Measurements from ENCODE around the gene EXOC4.
A peak's percentile ranks its signal among the peaks of the same experiment; 100 is the strongest.

Gene EXOC4

DNA sequence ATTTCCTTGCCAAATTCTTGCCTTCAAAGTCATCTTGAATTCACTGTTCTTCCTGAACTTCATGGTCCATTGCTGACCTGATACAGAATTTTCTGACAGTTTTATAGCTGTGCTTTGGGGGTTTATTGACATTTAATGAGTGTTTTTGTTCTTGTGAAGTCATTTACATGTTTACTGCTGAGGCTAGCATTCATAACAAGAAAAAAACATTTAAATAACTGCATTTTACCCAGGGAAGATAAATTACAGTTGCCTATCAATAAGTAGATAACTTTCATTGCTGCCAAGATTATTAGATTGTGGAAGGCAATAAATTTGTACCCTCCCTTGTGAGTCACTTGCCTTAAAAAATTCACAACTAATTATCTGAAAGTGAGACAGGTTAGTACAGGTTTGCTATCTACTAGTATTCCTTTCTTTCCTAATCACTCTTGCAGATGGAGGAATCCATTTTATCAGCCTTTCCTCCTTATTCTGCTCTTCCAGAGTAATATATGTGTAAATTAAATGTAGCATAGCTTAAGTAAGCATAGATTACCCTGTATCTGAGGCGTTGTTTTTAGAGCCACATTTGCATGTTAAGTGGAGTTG lies 178.4 kb downstream of the EXOC4 start:
- no peaks in the 10 kb centered on the region for H3K9me3 ChIP-seq (ENCODE audit: control insufficient read depth, insufficient read depth, low read depth, low read length)
- no peaks in the 10 kb centered on the region for H3K36me3 ChIP-seq (ENCODE audit: control insufficient read depth in 2 of 2, insufficient read depth in 1 of 2, low read length in 2 of 2)
- ChIA-PET POLR2A (no interaction called here), CTCF (no interaction called here)
- no peak overlapping the region for H3K27ac ChIP-seq (ENCODE audit: extremely low read depth, low read depth, low read length)
- no peak overlapping the region for H3K4me3 ChIP-seq (ENCODE audit: low read depth, low read length)
- peaks cover 14% of the 10 kb centered on the region for H3K4me1 ChIP-seq (ENCODE audit: control insufficient read depth, insufficient read depth, low read length)
- TF ChIP-seq GLIS2 (tag by site-specific recombination; IDR thresholded peaks at IDR 0.05): no peak
- TF ChIP-seq, protein P1, sequence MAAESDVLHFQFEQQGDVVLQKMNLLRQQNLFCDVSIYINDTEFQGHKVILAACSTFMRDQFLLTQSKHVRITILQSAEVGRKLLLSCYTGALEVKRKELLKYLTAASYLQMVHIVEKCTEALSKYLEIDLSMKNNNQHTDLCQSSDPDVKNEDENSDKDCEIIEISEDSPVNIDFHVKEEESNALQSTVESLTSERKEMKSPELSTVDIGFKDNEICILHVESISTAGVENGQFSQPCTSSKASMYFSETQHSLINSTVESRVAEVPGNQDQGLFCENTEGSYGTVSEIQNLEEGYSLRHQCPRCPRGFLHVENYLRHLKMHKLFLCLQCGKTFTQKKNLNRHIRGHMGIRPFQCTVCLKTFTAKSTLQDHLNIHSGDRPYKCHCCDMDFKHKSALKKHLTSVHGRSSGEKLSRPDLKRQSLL (tag by site-specific recombination; IDR thresholded peaks at IDR 0.05): no peak
- no peak for TF ChIP-seq ZNF677 (tag by site-specific recombination; IDR thresholded peaks at IDR 0.05)
- TF ChIP-seq, protein P2, sequence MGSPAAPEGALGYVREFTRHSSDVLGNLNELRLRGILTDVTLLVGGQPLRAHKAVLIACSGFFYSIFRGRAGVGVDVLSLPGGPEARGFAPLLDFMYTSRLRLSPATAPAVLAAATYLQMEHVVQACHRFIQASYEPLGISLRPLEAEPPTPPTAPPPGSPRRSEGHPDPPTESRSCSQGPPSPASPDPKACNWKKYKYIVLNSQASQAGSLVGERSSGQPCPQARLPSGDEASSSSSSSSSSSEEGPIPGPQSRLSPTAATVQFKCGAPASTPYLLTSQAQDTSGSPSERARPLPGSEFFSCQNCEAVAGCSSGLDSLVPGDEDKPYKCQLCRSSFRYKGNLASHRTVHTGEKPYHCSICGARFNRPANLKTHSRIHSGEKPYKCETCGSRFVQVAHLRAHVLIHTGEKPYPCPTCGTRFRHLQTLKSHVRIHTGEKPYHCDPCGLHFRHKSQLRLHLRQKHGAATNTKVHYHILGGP (tag by site-specific recombination; IDR thresholded peaks at IDR 0.05): 0 out of 2 replicates have a peak, but pooled peaks have one; percentile 40
- TF ChIP-seq ZSCAN23 (tag by site-specific recombination; IDR thresholded peaks at IDR 0.05): no peak
- TF ChIP-seq ZNF366 (tag by site-specific recombination; conservative IDR thresholded peaks at IDR 0.05): 0 out of 2 replicates have a peak, but pooled peaks have one; percentile 31
- no peak for TF ChIP-seq ZNF514 (tag by site-specific recombination; IDR thresholded peaks at IDR 0.05)
- TF ChIP-seq GFI1B (tag by site-specific recombination; IDR thresholded peaks at IDR 0.05): no peak
- TF ChIP-seq, protein P3, sequence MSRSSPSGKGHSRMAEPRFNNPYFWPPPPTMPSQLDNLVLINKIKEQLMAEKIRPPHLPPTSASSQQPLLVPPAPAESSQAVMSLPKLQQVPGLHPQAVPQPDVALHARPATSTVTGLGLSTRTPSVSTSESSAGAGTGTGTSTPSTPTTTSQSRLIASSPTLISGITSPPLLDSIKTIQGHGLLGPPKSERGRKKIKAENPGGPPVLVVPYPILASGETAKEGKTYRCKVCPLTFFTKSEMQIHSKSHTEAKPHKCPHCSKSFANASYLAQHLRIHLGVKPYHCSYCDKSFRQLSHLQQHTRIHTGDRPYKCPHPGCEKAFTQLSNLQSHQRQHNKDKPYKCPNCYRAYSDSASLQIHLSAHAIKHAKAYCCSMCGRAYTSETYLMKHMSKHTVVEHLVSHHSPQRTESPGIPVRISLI (tag by site-specific recombination; IDR thresholded peaks at IDR 0.05): 0 out of 2 replicates have a peak, but pooled peaks have one; percentile 11
- TF ChIP-seq, protein P4, sequence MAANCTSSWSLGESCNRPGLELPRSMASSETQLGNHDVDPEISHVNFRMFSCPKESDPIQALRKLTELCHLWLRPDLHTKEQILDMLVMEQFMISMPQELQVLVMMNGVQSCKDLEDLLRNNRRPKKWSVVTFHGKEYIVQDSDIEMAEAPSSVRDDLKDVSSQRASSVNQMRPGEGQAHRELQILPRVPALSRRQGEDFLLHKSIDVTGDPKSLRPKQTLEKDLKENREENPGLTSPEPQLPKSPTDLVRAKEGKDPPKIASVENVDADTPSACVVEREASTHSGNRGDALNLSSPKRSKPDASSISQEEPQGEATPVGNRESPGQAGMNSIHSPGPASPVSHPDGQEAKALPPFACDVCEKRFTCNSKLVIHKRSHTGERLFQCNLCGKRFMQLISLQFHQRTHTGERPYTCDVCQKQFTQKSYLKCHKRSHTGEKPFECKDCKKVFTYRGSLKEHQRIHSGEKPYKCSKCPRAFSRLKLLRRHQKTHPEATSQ (tag by site-specific recombination; IDR thresholded peaks at IDR 0.05): no peak
- no peak for TF ChIP-seq ZNF785 (tag by site-specific recombination; IDR thresholded peaks at IDR 0.05)
- TF ChIP-seq ZEB2 (tag by site-specific recombination; IDR thresholded peaks at IDR 0.05): no peak
- no peak for TF ChIP-seq KLF8 (tag by site-specific recombination; IDR thresholded peaks at IDR 0.05)
- peak; percentile 86 for TF ChIP-seq ZBTB17 (tag by site-specific recombination; IDR thresholded peaks at IDR 0.05)
- TF ChIP-seq, protein P5, sequence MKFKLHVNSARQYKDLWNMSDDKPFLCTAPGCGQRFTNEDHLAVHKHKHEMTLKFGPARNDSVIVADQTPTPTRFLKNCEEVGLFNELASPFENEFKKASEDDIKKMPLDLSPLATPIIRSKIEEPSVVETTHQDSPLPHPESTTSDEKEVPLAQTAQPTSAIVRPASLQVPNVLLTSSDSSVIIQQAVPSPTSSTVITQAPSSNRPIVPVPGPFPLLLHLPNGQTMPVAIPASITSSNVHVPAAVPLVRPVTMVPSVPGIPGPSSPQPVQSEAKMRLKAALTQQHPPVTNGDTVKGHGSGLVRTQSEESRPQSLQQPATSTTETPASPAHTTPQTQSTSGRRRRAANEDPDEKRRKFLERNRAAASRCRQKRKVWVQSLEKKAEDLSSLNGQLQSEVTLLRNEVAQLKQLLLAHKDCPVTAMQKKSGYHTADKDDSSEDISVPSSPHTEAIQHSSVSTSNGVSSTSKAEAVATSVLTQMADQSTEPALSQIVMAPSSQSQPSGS (tag by site-specific recombination; IDR thresholded peaks at IDR 0.05; ENCODE audit: low read depth): no peak
- no peak for TF ChIP-seq ZNF571 (tag by site-specific recombination; IDR thresholded peaks at IDR 0.05)
- peak; percentile 79 for TF ChIP-seq WT1 (tag by site-specific recombination; IDR thresholded peaks at IDR 0.05)
- TF ChIP-seq ZNF747 (tag by site-specific recombination; IDR thresholded peaks at IDR 0.05): no peak
- TF ChIP-seq ZNF423 (tag by site-specific recombination; IDR thresholded peaks at IDR 0.05): no peak
- TF ChIP-seq, protein P6, sequence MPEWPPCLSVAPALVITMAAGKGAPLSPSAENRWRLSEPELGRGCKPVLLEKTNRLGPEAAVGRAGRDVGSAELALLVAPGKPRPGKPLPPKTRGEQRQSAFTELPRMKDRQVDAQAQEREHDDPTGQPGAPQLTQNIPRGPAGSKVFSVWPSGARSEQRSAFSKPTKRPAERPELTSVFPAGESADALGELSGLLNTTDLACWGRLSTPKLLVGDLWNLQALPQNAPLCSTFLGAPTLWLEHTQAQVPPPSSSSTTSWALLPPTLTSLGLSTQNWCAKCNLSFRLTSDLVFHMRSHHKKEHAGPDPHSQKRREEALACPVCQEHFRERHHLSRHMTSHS (tag by site-specific recombination; IDR thresholded peaks at IDR 0.05): no peak
- TF ChIP-seq ZBTB20 (tag by site-specific recombination; IDR thresholded peaks at IDR 0.05): no peak
- peak; percentile 85 for TF ChIP-seq FEZF1 (tag by site-specific recombination; IDR thresholded peaks at IDR 0.05)
- no peak for TF ChIP-seq SP7 (tag by site-specific recombination; IDR thresholded peaks at IDR 0.05)
- TF ChIP-seq KLF16 (tag by site-specific recombination; IDR thresholded peaks at IDR 0.05): peak; percentile 60
- TF ChIP-seq ZNF660 (tag by site-specific recombination; IDR thresholded peaks at IDR 0.05): no peak
- TF ChIP-seq, protein P7, sequence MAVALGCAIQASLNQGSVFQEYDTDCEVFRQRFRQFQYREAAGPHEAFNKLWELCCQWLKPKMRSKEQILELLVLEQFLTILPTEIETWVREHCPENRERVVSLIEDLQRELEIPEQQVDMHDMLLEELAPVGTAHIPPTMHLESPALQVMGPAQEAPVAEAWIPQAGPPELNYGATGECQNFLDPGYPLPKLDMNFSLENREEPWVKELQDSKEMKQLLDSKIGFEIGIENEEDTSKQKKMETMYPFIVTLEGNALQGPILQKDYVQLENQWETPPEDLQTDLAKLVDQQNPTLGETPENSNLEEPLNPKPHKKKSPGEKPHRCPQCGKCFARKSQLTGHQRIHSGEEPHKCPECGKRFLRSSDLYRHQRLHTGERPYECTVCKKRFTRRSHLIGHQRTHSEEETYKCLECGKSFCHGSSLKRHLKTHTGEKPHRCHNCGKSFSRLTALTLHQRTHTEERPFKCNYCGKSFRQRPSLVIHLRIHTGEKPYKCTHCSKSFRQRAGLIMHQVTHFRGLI (tag by site-specific recombination; IDR thresholded peaks at IDR 0.05): no peak
- no peak for TF ChIP-seq ZNF707 (tag by site-specific recombination; IDR thresholded peaks at IDR 0.05)
